HG03066 (cell line): ENCODE data around the gene EFCAB12.

Source experiments
- ATAC-seq: cut with Tn5 transposase; IDR thresholded peaks from one replicate; pipeline ENCODE4 v1.9.1; 2021; ENCODE audit warnings: low read depth; ENCODE audit not compliant: unreplicated experiment

EFCAB12 gene

DNA sequence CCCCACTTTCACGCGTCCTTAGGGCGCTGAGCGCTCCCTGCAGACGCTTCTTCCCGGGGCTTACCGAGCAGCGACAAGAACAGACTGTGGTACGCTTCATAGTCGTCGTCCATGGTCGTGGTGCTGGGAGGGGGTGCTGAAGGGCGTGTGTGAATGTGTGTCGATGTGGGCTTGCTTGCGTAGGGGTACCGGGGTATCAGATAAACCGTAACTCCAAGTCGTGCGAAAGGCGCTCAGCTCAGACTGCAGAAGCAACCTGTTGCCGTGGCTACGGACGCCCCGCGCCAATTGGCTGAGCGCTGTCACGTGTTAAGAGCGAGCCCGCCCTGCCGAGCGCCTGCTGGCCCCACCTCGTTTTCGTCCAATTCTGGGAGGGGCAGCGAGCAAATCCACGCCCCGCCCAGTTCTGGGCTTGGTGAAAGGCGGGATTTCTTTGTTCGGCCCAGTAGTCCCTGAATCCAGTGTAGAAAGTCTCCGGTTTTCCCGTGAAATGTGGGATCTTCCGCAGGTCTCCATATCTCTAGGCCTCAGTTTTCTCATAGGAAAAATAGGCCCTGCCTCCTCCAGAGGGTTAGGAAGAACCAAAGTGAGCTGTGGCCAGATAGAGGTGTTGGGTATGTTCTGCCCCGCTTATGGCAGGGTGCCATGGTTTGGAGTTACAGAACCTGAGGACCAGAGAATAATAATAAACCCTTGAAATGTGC is at the start of gene EFCAB12:
EFCAB12 (minus strand) TSS at position 261 of the 704 bp plus-strand sequence; CDS start at position 113, 148 bp downstream.
- peak; percentile 83 for ATAC-seq

DNA sequence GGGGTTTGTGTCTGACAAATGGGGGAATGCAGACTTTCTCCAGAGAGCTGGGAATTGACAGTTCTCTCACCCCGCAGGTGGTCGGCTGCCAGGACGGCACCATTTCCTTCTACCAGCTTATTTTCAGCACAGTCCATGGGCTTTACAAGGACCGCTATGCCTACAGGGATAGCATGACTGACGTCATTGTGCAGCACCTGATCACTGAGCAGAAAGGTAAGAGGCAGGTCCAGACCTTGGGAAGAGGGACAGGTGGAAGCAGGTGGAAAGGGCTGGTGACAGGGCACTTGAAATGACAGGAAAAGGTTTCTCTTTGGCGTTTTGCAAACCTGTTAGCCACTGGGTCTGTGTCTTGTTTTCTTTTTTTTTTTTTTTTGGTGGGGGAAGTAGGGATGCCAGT is 48.1 kb upstream of the EFCAB12 start:
- no peak for ATAC-seq

DNA sequence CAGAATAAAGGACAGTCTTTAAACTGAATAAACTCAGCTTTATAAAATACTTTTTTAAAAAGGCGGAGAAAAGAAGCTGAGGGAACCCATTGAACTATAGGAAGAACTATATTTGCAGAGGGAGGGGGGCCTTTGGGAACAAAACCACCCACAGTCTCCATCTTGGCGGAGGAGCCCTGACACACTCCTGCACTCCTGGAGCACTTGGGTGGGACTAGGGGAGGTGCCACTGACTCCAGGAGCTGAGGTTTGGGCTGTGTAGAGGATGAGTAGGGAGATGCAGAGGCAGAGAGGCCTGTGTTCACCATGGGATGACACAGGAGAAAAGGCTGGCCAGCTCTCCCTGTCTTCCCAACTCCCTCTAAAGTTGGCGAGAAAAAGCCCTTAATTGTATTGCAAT is 47.4 kb upstream of the EFCAB12 start:
- no peak for ATAC-seq

DNA sequence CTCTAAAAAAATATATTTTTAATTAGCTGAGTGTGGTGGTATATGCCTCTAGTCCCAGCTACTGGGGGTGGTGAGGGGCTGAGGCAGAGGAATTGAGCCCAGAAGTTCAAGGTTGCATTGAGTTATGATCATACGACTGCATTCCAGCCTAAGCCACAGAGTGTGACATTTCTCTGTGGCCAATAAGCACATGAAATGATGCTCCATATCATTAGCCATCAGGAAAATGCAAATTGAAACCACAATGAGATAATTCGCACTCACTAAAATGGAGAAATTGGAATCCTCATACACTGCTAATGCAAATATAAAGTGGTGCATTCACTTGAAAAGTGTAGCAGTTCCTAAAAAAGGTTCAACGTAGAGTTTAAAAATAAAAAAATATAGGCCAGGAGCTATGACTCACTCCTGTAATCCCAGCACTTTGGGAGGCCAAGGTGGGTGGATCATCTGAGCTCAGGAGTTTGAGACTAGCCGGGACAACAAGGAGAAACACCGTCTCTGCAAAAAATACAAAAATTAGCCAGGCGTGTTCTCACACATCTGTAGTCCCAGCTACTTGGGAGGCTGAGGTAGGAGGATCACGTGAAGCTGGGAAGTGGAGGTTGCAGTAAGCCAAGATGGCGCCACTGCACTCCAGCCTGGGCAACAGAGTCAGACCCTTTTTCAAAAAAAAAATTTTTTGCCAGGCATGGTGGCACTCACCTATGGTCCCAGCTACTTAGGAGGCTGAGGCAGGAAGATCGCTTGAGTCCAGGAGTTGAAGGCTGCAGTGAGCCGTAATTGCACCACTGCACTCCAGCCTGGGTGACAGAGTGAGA is 46.8 kb upstream of the EFCAB12 start:
- no peak for ATAC-seq

DNA sequence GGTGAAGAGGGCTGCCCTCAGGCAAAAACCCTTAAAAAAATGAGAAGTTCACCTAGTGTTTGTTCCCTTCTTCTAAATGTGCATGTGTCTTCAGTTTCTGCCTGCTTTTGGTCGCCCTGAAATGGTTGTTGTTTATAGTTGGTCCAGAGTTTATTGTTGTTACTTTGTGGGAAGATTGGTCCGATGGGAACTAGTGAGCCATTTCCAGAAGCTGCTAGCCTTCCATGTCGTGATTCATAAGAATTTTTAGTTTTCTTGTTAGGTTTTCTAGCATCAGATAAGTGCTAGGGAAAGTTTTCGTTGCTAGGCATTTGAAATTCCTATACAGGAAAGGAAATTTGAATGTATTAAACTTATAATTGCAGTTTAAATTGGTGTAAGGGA is 45.3 kb upstream of the EFCAB12 start:
- no peak for ATAC-seq

DNA sequence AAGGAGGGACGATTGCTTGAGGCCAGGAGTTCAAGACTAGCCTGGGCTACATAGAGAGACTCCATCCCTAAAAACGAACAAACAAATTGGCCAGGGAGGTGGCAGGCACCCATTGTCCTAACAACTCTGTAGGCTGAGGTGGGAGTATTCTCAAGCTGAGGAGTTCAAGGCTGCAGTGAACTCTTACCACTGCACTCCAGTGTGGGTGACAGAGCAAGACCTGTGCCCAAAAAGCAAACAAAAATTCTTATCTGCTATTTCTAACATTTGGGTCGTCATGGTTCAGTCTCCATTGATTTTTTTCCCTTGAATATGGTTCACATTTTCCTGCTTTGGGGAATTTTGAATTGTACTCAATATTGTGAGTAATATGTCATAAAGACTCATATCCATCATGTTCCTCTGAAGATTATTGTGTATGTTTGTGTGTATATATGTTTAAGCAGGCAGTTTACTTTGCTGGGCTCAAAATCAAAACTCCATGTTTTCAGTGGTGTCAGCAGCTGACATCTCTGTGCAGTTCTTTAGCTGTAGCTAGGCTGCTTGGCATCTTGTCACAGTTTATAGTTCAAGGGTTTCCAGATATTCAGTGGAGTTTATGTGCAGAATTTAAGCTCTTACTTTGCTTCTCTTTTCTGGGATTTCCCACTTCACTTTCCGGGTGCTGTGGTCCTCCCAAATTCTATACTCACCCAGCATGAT is 44.8 kb upstream of the EFCAB12 start:
- no peak for ATAC-seq

DNA sequence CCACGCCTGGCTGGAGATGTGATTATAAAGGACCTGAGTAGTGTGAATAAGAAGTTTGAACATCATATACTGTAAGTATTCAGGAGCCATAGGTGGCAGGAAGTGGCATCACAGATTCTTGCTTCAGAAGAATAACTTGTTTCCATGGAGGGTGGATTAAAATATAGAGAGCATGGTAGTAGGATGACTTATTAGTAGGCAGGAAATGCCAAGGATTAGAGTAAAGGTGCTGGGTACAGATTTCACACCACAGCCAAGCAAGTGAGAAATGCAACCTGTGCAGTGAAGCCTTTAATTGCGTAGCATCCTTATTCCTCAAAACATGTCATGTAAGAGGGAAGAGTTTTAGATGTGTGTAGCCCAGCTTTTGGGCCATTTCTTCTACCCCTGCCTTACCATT is 42.4 kb upstream of the EFCAB12 start:
- ATAC-seq = no peak

DNA sequence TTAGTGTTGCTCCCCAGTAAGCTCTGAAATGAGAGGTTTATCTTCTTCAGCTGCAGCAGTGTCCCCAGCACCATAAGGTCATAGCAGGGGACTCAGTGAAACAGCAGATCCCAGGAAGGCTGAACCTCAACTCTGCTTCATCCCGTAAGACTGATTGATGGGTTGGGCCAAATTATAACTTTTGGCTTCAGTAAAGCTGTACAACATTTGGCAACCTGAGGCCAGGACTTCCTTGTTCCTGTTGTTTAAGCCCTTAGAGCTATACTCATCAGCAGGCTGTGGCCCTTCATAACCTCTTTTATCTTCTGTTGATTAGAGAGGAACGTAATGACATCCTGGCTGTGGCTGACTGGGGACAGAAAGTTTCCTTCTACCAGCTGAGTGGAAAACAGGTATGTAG is 40.6 kb upstream of the EFCAB12 start:
- no peak for ATAC-seq

DNA sequence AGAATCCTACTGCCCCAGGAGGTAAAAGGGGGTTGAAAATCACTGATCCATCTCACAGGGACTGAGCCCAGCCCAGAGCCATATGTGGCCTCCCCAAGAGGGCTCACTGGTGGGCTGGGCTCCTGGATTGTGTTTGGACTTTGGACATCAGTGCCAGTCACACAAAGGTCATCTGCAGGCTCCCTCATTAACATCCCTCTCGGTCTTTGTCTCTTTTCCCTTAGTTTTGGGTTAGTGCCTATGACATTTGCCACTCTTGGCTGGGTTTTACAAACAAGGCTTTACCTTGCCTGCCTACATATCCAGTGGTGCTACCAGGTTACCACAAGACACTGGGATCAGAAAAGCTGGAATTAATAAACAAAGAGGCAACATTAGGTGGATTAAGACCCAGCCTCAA is 39.5 kb upstream of the EFCAB12 start:
- no peak for ATAC-seq

DNA sequence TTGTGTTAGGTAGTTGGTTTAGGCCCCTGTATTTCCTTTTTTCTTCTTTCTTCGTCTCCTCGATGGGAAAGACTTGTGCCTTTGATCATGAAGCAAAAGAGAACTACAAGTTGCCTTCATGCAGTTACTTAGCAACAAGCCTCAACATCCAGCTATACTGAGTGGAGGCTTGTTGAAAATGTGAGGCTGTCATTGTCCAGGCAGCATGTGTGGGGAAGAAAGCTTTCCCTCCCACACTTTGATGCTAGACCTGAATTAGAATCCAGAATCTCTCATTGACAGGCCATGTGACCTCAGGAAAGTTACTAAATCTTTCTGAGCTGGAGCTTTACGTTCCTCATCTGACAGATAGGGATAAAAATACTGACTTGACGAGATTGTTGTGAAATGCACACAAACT is 35.3 kb upstream of the EFCAB12 start:
- ATAC-seq = no peak

DNA sequence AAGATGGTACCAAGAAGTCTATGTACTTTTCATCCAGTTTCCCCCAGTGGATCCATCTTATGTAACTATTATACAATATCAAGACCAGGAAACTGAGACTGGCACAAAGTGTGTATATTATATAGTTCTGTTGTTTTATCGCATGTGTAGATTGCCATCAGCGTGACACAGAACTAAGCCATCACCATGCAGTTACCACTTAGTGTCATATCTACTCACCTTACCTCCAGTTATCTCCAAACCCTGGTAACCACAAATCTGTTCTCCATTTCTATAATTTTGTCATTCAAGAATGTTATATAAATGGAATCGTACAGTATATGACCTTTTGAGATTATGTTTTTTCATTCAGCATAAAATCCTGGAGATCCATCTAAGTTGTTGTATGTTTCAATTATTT is 34.7 kb upstream of the EFCAB12 start:
- no peak for ATAC-seq

DNA sequence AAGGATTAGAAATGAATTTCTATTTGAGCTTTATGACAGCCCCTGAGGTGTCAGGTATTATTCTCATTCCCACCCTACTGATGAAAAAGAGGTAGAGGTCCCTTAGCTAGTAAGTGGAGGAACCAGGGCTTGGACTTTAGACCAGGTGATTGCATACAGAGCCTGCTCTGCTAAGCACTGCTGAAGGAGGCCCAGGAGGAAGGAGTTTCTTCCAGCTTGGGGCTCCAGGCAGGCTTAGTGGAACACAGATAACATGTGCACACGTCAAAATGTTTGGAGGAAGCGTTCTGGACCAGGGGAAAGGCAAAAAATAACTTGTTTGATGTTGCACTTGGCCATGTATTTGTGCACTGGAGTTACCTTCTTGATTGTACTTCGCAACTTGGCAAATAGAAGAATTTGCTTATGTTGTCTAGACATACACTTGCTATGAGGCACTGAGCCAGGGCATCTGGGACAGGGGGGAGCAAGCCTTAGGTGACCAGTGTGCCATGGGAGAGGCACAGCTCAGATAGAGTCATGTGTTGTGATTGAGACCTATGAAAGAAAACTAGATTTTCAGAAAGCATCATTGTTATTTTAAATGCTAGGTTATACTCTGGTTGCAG is 34.0 kb upstream of the EFCAB12 start:
- no peak for ATAC-seq

DNA sequence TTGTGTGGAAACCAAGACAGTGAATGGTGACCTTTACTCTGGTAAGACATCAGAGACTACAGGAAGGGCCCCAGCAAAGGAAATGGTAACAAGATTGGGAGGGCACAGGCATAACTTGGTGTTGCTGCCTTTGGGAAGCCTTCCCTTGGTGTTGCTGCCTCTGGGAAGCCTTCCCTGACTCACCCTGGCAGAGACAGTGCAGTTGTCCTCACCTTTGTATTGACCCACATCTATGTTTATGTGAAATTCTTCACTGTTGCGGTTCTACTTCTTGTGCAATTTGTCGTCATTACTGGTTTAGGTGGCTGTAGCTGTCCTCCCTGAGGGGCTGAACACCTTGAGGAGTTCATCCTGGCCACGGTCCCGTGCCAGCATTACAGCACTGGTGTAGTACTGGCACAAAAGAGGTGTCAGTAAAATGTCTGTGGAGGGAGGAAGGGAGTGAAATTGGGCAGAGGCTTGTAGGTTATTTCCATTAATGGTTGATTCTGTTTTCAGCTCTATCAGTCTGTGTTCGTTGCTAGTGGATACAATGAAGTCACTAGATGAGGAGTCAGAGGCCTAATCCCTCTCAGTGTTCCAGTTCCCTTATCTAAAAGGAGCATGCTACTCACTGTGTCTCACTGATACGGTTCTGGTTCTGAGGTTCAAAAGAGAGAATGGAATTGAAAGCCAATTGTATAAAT is 33.2 kb upstream of the EFCAB12 start:
- ATAC-seq = no peak

DNA sequence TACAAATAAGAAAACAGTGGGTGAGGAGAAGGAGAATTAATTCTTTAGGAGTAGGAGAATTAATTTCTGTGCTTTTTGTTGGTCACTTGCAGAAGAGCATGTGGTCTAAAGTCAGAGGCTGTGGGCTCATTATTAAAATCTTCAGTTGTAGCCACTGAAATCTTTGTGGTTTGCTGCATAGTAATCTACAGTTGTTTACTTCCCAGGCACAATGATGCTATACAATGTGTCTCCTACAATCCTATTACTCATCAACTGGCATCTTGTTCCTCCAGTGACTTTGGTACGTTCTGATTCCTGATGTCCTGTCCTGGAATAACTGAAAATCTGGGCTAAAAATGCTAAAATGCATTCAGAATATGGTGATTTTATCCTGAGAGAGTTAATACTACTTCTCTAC is 32.6 kb upstream of the EFCAB12 start:
- no peak for ATAC-seq

DNA sequence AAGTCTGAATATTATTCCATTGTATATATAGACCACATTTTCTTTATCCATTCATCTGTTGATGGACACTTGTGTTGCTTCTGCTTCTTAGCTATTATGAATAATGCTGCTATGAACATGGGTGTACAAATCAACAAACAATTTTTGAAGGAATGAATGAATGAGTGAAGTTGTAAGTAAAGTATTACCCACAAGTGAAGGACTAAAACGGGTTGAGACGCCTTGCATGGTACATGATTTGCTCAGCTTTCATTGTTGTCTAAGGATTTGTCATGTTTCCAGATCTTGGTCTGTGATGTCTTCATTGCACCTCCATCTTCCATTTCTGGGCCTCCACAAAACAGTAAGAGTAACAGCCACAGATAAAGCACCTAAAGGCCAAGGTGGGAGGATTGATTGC is 32.1 kb upstream of the EFCAB12 start:
- ATAC-seq = no peak

DNA sequence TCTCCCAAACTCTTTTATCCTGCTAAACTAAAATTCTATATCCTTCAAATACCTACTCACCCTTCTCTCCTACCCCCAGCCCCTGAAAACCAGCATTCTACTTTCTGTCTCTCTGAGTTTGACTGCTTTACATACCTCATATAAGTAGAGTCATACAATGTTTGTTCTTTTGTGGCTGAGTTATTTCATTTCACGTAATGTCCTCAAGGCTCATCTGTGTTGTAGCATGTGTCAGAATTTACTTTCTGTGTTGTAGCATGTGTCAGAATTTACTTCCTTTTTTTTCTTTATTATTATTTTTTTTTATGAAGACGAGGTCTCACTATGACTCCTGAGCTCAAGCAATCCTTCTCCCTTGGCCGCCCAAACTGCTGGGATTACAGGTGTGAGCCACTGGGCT is 31.7 kb upstream of the EFCAB12 start:
- ATAC-seq = no peak

DNA sequence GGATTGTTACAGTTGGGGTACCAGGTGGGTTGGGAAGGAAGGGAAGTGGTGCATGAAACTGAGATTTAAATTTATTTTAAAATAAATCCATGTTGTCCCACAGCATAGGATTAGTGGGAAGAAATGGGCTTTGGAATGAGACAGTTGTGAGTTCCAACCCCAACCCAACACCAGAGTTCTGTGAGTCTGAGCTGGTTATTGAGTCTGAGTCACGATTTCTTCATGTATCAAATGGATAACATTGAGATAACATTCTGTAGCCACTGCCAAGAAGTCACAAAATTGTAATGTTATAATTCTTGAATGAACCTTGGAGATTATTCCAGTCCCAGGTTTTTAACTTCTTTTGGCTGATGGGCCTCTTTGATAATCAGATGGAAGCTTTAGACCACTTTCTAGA is 25.3 kb upstream of the EFCAB12 start:
- ATAC-seq = no peak

DNA sequence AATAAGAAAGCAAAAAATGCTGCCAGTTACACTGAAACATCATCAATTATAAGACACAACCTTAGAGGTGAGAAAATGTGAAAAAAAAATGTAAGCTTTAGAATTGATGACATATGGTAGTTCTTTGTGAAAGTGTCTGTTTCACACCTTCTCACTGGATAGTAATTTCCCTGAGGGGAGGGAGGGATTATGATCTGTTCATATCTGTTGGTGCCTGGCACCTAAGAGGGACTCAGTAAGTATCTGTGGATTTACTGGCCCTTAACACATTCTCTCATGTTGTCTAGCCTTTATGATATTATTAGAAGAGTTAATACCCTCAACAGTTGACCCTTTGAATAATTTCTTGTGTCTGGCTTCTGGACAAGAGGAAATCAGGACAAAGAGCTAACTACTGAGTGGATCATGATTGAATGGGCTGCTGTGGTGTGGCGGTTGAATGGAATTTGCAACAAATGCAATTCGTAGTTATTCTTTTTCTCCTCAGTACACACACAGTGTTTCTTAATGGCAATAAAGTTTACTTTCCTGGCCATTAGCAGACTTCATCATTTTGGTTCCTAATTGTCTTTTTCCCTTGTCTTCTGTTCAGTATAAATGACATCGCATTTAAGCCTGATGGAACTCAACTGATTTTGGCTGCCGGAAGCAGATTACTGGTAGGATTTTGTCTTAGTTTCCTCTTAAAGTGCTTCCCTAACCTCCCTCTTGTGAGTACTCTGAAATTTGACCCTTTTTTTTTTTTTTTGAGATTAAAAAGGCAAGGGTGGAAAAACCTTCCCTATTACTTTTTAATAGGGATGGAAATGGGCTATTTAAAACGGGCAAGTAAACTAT is 21.1 kb upstream of the EFCAB12 start:
- no peak for ATAC-seq

DNA sequence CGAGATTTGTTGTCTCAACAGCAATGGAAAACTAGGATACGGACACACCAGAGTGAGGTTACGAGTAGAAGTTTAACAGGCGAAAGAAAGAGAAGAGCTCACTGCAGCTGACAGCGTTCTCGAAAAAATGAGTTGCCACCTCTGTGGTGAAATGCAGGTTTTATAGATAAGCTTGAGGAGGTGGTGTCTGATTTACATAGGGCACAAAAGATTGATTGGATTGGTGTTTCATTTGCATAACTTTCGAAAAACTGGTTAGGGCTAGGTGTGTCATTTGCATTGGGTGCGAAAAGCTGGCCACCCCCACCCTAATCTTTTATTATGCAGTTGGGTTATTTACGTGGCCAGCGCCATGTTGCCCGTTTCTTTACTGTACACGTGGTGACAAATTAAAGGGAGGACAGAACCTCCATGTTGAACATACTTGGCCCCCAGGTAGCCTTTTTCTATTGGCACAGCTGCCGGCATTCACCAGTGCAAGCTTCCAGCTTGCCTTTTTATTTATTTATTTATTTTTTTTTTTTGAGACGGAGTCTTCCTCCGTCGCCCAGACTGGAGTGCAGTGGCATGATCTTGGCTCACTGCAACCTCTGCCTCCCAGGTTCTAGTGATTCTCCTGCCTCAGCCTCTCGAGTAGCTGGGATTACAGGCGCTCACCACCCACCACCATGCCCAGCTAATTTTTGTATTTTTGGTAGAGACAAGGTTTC is 19.9 kb upstream of the EFCAB12 start:
- ATAC-seq = no peak
